ENCODE measurements around the gene TRIM50. TPM values are rescaled to one million over a fixed set of nuclear protein-coding genes. Genes with fewer than 3 reads are reported as not detected.

The TRIM50 gene
- total RNA-seq, 4 donors from 2014 or later = 0.41 TPM; not detected in 3

DNA sequence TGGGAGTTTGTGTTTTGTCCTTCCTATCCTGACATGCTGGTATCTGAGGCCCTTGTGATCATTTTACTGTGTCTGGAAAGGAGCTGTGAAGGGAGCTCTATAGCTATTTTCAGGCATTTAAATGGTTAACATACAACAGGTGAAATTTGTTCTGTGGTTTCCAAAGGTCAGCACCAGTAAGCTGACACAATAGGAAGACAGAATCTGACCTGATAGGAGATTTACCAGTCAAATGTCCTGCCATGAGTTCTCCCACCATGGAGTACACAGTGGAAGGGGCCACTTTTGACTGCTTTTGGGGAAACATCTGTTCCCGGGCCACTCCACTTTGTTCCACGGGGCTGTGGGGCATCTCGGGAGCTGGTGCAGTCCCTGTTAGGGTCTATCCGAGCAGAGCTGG lies 17.7 kb upstream of the TRIM50 start:
- no peaks in the 10 kb centered on the region for H3K36me3 ChIP-seq
- peaks cover 1 to 3% of the 10 kb centered on the region in 2 donors for H3K4me1 ChIP-seq
- no peaks in the 10 kb centered on the region for H3K27me3 ChIP-seq
- no peak overlapping the region for H3K27ac ChIP-seq
- intact Hi-C loops (cut with DNase I; ENCODE audit: low total_unique reads) = no loop called here
- no peak for ATAC-seq
- TF ChIP-seq, protein P1, sequence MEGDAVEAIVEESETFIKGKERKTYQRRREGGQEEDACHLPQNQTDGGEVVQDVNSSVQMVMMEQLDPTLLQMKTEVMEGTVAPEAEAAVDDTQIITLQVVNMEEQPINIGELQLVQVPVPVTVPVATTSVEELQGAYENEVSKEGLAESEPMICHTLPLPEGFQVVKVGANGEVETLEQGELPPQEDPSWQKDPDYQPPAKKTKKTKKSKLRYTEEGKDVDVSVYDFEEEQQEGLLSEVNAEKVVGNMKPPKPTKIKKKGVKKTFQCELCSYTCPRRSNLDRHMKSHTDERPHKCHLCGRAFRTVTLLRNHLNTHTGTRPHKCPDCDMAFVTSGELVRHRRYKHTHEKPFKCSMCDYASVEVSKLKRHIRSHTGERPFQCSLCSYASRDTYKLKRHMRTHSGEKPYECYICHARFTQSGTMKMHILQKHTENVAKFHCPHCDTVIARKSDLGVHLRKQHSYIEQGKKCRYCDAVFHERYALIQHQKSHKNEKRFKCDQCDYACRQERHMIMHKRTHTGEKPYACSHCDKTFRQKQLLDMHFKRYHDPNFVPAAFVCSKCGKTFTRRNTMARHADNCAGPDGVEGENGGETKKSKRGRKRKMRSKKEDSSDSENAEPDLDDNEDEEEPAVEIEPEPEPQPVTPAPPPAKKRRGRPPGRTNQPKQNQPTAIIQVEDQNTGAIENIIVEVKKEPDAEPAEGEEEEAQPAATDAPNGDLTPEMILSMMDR (IDR thresholded peaks at IDR 0.05 in 4 of 5, conservative IDR thresholded peaks at IDR 0.05 in 1 of 5) = no peak
- no peak for TF ChIP-seq POLR2A (IDR thresholded peaks at IDR 0.05)
- in situ Hi-C loops (cut with MboI; ENCODE audit: low sequenced_read_pairs in 4 of 4) = loop anchor here in 2 of 4 donors (10.0 kb wide), 1 partner anchor 99 kb away; no protein-coding TSS in a partner anchor
- no peak overlapping the region for H3K4me3 ChIP-seq
- no peak for DNase-seq
- H3K9me3 ChIP-seq = no peaks in the 10 kb centered on the region

DNA sequence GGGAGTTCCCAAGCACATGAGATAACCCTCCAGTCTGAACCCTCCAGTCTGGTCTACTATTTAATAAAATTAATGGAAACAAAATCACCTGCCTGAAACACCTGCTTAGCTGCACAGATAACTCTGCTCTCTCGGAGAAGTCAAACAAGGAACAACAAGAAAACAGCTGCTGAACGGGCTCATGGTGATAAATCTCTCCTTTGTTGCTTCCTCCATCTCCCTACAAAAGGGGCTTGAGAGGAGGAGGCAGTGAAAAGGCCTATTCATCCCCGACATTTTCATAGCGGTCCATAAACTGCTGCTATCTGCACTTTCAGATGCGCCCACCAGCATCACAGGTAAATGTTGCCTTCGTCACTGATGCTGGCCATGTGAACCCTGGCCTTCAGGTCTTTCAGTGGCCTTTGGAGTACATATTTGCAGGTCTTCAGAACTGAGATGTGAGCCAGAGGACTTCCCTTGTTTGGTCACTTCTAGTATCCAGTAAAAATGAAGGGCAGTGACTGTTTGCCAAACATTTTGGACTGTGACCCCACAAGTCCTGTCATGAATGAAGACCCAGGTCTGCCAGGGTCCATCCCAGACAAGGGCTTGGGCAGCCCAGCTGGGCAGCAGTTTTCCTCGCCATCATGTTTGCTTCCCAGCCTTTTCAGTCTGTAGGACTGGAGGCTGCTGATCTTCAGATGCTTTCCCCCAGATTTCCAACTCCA lies 15.9 kb upstream of the TRIM50 start:
- no peak overlapping the region for H3K4me3 ChIP-seq
- H3K4me1 ChIP-seq = no peaks in the 10 kb centered on the region
- H3K27me3 ChIP-seq = no peaks in the 10 kb centered on the region
- in situ Hi-C loops (cut with MboI; ENCODE audit: low sequenced_read_pairs in 4 of 4) = loop anchor here in 3 of 4 donors (5.0 to 10.0 kb wide), 2 partner anchors 101 to 103 kb away; no protein-coding TSS in a partner anchor
- intact Hi-C loops (cut with DNase I; ENCODE audit: low total_unique reads) = loop anchor here (5.0 kb wide), 1 partner anchor 88 kb away; the partner anchor contains the start of gene FZD9
- H3K27ac ChIP-seq = no peak overlapping the region
- DNase-seq (no peak), ATAC-seq (no peak)
- no peaks in the 10 kb centered on the region for H3K9me3 ChIP-seq
- no peak for TF ChIP-seq POLR2A (IDR thresholded peaks at IDR 0.05)
- TF ChIP-seq, protein P1 (IDR thresholded peaks at IDR 0.05 in 4 of 5, conservative IDR thresholded peaks at IDR 0.05 in 1 of 5) = no peak
- no peaks in the 10 kb centered on the region for H3K36me3 ChIP-seq

DNA sequence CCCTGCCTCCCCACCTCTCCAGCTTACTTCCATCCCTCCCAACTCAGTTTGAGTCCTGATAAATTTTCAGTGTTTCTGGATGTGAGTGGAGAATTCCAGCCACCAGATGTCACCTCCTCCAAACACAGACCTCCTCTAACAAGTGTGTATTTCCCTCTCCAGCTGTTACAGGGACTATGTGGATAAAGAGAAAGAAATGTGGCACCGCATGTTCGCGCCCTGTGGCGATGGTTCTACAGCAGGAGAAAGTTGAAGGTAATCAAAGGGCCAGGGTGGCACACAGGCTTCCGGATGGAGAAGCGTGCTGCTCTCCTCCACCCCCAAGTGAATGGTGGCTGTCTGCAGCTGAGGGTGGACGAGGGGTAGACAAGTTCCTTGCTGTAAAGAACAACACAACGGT lies 14.8 kb upstream of the TRIM50 start:
- peak; percentile 90 to 95 for ATAC-seq

GRCh38 chr7:73341877-73342276 lies 14.0 kb upstream of the TRIM50 start:
- in situ Hi-C loops (cut with MboI; ENCODE audit: low sequenced_read_pairs in 4 of 4) = loop anchor here in 3 of 4 donors (5.0 to 10.0 kb wide), 2 partner anchors 103 to 105 kb away; no protein-coding TSS in a partner anchor
- DNase-seq (no peak), ATAC-seq (no peak)
- Histone ChIP-seq H3K27ac (no peak overlapping the region), H3K27me3 (no peaks in the 10 kb centered on the region), H3K4me1 (no peaks in the 10 kb centered on the region), H3K9me3 (no peaks in the 10 kb centered on the region), H3K36me3 (no peaks in the 10 kb centered on the region), H3K4me3 (no peak overlapping the region)
- TF ChIP-seq, protein P1 (IDR thresholded peaks at IDR 0.05 in 4 of 5, conservative IDR thresholded peaks at IDR 0.05 in 1 of 5) = no peak
- no peak for TF ChIP-seq POLR2A (IDR thresholded peaks at IDR 0.05)
- intact Hi-C loops (cut with DNase I; ENCODE audit: low total_unique reads) = loop anchor here (1.0 to 5.0 kb wide), 2 partner anchors 90 to 109 kb away; partner anchors contain the start of gene FZD9

More for the DNA sequence above, 14.8 kb upstream of the TRIM50 start:
- TF ChIP-seq POLR2A (IDR thresholded peaks at IDR 0.05) = no peak
- TF ChIP-seq, protein P1 (IDR thresholded peaks at IDR 0.05 in 4 of 5, conservative IDR thresholded peaks at IDR 0.05 in 1 of 5) = peak; percentile 42 to 70 (median 66)
- H3K27me3 ChIP-seq = no peaks in the 10 kb centered on the region
- DNase-seq = no peak
- no peaks in the 10 kb centered on the region for H3K4me1 ChIP-seq
- H3K9me3 ChIP-seq = no peaks in the 10 kb centered on the region
- intact Hi-C loops (cut with DNase I; ENCODE audit: low total_unique reads) (loop anchor here (1.0 to 5.0 kb wide), 2 partner anchors 90 to 109 kb away; partner anchors contain the start of gene FZD9), in situ Hi-C loops (cut with MboI; ENCODE audit: low sequenced_read_pairs in 4 of 4) (loop anchor here in 3 of 4 donors (5.0 to 10.0 kb wide), 2 partner anchors 102 to 105 kb away; no protein-coding TSS in a partner anchor)
- no peaks in the 10 kb centered on the region for H3K36me3 ChIP-seq
- peak overlapping the region in 2 of 4 donors; percentile 18 to 37 for H3K4me3 ChIP-seq
- no peak overlapping the region for H3K27ac ChIP-seq
